Dermis lymphatic vessel endothelial cell (primary cell): ENCODE results near the gene RABGGTA. TPM values are rescaled to one million over a fixed set of nuclear protein-coding genes. Genes with fewer than 3 reads are reported as not detected.

Source experiments
- total RNA-seq: library from RNA; depleted of rRNA; stranded (reverse); fragments of >200 nt; gene quantifications from 2 replicates; pipeline ENCODE4 v1.2.1, GENCODE V29; 2014

RABGGTA gene, protein sequence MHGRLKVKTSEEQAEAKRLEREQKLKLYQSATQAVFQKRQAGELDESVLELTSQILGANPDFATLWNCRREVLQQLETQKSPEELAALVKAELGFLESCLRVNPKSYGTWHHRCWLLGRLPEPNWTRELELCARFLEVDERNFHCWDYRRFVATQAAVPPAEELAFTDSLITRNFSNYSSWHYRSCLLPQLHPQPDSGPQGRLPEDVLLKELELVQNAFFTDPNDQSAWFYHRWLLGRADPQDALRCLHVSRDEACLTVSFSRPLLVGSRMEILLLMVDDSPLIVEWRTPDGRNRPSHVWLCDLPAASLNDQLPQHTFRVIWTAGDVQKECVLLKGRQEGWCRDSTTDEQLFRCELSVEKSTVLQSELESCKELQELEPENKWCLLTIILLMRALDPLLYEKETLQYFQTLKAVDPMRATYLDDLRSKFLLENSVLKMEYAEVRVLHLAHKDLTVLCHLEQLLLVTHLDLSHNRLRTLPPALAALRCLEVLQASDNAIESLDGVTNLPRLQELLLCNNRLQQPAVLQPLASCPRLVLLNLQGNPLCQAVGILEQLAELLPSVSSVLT
- total RNA-seq, result 10.7 and 12.2 TPM in 2 replicates

DNA sequence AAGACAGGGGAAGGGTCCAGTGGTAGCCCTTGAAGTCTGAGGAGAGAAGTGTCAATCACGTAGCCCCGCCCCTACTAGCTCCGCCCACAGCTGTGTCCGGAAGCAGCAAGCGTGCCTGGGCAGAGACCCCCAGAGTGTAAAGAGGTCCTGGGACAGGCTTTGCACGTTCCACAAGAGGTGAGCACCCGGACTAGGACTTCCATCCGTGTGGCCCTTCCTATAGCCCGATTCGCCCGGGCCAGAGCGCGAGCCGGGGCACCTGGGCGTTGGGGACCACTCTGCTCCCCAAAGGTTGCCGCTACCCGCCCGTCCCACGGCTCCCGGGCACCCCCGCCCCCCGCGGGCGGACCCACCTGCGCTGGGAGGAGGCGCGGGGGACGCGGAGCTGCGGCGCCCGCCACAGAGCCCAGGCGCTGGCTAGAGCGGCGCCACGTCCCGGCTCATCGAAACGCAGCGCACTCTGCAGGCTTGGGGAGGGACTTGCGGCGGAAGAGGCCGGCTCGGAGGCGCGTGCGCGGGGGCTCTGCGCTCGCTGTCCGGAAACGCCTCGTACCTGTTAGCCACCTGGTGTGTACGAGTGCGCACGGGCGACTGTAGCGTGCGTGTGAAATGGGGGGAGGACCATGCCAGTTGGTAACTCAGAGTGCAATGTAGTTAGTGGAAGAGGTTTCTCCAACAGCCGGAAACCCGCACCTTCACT is at the start of gene RABGGTA:
RABGGTA (minus strand) TSS at position 464 of the 700 bp plus-strand sequence. CDS start 482 bp downstream, outside the sequence.

DNA sequence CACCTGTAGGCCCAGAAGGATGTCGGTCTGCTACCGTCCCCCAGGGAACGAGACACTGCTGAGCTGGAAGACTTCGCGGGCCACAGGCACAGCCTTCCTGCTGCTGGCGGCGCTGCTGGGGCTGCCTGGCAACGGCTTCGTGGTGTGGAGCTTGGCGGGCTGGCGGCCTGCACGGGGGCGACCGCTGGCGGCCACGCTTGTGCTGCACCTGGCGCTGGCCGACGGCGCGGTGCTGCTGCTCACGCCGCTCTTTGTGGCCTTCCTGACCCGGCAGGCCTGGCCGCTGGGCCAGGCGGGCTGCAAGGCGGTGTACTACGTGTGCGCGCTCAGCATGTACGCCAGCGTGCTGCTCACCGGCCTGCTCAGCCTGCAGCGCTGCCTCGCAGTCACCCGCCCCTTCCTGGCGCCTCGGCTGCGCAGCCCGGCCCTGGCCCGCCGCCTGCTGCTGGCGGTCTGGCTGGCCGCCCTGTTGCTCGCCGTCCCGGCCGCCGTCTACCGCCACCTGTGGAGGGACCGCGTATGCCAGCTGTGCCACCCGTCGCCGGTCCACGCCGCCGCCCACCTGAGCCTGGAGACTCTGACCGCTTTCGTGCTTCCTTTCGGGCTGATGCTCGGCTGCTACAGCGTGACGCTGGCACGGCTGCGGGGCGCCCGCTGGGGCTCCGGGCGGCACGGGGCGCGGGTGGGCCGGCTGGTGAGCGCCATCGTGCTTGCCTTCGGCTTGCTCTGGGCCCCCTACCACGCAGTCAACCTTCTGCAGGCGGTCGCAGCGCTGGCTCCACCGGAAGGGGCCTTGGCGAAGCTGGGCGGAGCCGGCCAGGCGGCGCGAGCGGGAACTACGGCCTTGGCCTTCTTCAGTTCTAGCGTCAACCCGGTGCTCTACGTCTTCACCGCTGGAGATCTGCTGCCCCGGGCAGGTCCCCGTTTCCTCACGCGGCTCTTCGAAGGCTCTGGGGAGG is 39.5 kb upstream of the RABGGTA start, which contains the start of gene LTB4R:
LTB4R (plus strand) TSS at position 857 of the 959 bp plus-strand sequence. CDS start 4,150 bp downstream, outside the sequence.

DNA sequence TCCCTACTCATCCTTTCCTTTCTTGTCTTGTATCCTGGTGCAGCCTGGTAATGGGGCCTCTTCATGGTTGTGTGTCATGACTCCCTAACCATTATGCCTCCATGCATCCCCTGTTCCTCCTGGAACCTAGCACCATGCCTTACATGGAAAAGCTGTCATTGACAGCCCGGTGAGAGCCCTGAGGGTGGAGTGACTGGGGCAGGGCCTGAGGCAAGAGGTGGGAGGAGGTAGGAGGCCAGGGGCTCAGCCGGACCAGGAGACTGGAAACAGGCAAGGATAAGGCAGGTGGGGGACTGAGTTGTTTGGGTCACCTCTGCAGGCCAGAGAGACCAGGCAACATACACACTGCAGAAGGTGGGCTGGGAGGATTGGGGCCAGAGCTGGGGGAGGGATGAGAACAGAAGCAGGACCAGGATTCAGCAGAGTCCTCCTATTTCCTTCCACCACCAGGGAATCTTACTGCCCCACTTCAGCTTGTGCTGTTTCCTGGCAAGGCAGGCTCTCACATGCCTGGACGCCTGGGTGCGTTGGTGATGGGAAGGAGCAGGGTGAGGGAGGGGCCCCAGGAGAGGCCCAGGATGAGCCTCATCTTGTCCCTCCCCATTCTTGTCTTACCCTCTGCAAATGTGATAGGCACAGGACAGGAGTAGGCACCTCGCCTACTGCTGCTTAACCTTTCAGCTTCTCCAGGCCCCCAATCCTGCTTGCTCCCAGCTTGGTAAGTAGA is 38.3 kb upstream of the RABGGTA start, which contains the start of gene LTB4R2:
LTB4R2 (plus strand) TSS at position 603 of the 727 bp plus-strand sequence. CDS start 525 bp downstream, outside the sequence.

DNA sequence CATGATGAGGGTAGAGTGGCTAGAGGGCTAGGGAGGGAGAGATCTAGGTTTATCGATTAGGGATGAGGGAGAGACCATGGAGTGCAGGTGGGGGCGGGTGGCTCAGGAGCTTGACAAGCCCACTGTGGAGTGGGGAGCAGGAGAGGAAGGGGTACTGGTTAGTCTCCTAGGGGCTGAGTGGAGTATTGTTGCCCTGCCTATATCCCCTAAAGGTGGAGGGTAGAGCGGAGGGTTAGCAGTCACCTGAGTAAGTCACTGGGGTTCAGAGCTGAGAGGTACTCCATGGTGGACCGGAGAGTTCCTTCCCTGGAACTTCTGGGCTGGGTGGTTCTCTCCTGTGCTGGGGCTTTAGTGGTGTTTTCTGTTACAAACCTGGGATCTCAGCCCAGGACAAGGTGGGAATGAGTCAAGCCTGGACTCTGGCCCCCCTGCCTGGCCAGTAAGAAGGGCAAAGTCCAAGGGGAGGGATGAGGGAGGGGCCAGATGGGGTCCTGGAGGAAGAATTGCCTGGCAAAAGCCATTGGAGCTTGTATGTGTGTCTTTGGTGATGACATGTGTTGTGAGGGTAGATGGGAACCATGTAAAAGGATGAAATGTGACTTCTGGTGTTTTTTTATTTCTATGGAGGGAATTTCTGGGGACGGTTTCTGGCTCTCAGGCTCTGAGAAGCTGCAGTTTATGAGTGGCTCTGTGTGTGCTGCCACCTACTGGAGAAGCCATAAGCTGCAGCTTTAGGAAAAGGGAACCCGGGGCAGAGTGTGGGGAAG is 36.4 kb upstream of the RABGGTA start, which contains the start of gene CIDEB:
CIDEB (minus strand) TSS at position 403 of the 767 bp plus-strand sequence; CDS start at position 284, 119 bp downstream.

DNA sequence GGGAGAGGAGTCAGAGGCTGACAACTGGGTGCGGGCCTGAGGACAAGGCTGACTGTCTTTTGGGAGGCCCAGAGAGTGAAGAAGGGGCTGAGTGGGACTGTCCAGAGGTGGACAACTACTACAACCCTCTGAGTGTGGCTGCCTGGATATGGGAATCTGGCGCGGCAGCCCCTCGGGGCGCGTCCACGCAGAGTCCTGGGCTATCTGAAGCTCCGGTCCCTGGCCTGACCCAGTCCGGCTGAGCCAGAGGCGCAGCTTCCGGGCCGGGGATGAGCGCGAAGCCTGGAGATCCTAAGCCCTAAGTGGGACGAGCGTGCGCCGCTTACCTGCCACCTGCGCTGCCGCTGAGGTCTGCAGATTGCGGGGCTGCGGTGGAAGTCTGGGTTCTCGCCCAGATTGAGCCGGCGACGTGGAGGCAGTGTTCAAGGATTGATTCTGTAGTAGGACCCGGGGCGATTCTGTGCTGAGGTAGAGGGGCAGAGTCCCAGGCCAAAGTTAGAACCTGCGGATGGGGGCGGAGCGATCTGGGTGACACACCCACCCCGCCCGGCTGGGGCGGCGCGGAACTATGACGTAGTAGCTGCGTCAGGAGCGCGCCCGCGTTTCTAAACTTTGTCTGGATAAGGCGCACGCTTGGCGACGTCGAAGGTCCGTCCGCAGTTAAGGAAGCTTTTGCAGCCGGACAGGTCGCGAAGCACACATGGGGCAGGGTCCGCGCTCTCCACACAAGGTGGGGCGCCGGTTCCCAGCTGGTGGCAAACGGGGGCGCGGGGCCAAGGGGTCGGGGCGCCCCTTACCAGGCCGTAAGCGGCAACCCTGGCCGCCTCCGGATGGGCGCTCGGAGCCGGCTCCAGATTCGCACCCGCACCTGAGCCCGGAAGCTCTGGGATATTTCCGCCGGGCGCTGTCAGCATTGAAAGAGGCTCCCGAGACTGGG is 28.1 kb upstream of the RABGGTA start, which contains the start of the genes DHRS1 and NOP9:
DHRS1 (minus strand) TSS at position 526 of the 937 bp plus-strand sequence. CDS start 674 bp downstream, outside the sequence.
NOP9 (plus strand) TSS at position 596 of the 937 bp plus-strand sequence; CDS start at position 701, 105 bp downstream.

DNA sequence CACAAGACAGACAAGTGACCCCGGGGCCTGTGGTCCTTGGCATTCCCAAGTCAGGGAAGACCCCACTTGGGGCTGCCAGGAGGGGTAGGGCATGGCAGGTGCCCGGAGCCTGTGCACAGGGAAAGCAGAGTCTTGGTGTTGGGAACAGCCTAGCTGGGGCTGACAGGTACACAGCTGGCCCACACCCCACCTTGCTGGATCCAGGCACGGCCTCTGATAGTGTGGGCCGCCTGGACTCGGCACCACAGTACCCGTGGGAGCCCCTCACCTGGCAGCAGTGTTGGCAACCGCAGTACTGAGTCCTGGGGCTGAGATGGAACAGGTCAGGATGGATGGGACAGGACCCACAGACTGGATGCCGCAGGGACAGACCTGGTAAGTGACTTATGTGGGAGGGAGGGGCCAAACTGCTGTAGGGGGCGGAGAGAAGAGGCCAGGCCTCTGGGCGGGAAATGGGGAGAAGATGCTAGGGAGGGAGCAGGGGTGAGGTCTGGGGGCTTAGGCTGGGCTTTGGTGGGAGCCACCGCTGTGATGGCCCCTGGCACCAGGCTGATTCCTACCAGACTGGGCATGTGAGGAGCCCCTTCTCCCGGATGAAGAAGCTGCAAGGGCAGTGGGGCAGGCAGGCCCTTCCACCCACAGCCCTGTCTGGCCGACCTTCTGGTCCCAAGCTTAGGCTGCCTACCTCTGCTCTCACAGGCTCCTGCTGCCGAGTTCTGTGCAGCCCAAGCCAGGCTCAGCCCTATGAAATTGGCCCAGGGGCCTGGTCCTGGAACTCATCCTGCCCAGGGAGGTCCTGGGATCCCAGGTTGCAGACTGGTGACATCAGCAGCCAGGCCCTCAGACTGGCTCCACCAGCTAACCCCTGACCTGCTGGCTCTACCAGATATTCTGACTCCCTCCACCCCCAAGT is 8.3 kb downstream of the RABGGTA start, which contains the start of gene TGM1:
TGM1 (minus strand) TSS at position 357 of the 913 bp plus-strand sequence. CDS start 825 bp downstream, outside the sequence.

DNA sequence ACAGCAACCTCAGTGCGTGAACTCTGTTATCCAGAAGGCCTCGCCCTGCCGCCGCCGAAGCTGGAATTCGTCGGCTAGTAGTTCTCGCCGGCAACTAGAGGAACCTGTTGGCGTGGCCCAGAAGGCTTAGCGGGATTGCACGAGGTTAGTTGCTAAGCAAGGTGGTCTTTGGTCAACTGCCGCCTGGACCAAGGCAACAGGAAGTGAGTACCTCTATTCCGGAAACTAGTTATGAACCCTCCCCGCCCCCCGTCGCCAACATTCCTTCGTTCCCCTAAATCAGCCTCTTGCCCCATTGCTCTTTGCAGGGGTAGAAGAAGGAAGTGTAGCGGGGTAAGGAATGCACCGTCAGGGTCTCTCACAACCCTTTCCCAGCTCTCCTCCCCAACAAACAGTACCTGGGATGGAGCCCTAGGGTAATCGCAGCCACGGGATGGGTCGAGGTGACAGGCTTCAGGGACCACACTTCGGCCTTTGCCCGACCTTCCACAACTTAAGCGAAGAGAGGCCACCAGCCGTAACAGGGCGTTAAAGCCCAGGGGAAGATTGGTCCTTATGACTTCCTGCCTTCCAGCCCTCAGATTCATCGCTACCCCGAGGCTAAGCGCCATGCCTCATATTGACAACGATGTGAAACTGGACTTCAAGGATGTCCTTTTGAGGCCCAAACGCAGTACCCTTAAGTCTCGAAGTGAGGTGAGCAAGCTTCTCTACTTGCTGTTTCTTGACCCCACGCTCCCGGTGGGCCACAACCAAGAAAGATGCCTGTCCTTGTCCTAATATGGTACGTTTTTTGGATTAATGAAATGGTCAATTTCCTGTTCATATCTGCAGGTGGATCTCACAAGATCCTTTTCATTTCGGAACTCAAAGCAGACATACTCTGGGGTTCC is 38.5 kb downstream of the RABGGTA start, which contains the start of gene GMPR2:
GMPR2 (plus strand) TSS at position 285 of the 893 bp plus-strand sequence; CDS start at position 610, 325 bp downstream.

DNA sequence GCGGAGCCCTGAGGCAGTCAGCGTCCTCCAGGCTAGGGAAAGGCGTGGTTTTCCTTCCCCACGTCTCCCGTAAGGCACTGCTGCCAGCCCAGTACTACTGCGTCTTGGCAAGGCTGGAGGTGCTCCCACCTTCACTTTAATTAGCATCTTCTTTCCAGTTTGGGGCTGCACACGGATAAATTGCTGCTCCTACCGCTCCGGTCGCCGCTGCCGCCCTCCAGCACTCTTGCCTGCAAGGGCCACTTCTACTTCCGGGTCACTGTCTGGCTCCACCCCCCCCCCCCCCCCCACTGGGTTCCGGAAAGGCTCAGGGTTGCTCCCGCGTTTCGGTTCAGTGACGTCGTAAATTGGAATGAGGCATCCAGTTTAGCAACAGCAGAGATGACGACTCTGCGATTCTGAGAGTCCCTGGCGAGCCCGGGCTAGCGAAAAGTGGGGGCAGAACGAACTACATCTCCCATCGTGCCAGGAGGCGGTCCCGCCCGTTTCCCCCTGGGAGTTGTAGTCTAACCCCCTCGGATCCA is 39.2 kb downstream of the RABGGTA start, which contains the start of gene NEDD8:
NEDD8 (minus strand) TSS at position 247 of the 524 bp plus-strand sequence; CDS start at position 147, 100 bp downstream.

Other genes with a start within 250 kb of the RABGGTA start
- gene CARMIL3, start 219.6 kb downstream of the RABGGTA start, total RNA-seq, result under 0.01 TPM in 1 of 2 replicates, not detected in the other
- gene CPNE6, start 200.0 kb downstream of the RABGGTA start, total RNA-seq, result not detected in 2 replicates
- 6.7 and 9.0 TPM in 2 replicates for gene PCK2, start 177.3 kb downstream of the RABGGTA start, total RNA-seq
- gene DCAF11, start 156.8 kb downstream of the RABGGTA start, total RNA-seq, result 65.9 and 89.1 TPM in 2 replicates
- 0.69 and 2.2 TPM in 2 replicates for gene NRL, start 156.6 kb downstream of the RABGGTA start, total RNA-seq
- 0.34 and 0.76 TPM in 2 replicates for gene FITM1, start 140.9 kb downstream of the RABGGTA start, total RNA-seq
- gene PSME1, start 135.4 kb downstream of the RABGGTA start, total RNA-seq, result 142 and 144 TPM in 2 replicates
- 15.4 and 15.8 TPM in 2 replicates for gene EMC9, start 130.0 kb downstream of the RABGGTA start, total RNA-seq
- 109 and 142 TPM in 2 replicates for gene PSME2, start 125.0 kb downstream of the RABGGTA start, total RNA-seq
- gene RNF31, start 124.1 kb downstream of the RABGGTA start, total RNA-seq, result 22.1 and 24.0 TPM in 2 replicates
- gene IRF9, start 110.3 kb downstream of the RABGGTA start, total RNA-seq, result 43.9 and 55.4 TPM in 2 replicates
- gene REC8, start 99.5 kb downstream of the RABGGTA start, total RNA-seq, result 0.87 and 1.3 TPM in 2 replicates
- 19.3 and 31.5 TPM in 2 replicates for gene IPO4, start 82.8 kb downstream of the RABGGTA start, total RNA-seq
- 39.6 and 58.0 TPM in 2 replicates for gene TM9SF1, start 76.2 kb downstream of the RABGGTA start, total RNA-seq
- not detected in 2 replicates for gene TSSK4, start 65.9 kb downstream of the RABGGTA start, total RNA-seq
- 23.7 and 27.1 TPM in 2 replicates for gene CHMP4A, start 58.1 kb downstream of the RABGGTA start, total RNA-seq
- gene MDP1, start 55.5 kb downstream of the RABGGTA start, total RNA-seq, result 11.3 and 13.1 TPM in 2 replicates
- 186 and 243 TPM in 2 replicates for gene NEDD8, start 39.2 kb downstream of the RABGGTA start, total RNA-seq
- gene GMPR2, start 38.7 kb downstream of the RABGGTA start, total RNA-seq, result 80.6 and 106 TPM in 2 replicates
- gene TINF2, start 29.0 kb downstream of the RABGGTA start, total RNA-seq, result 45.1 and 70.4 TPM in 2 replicates
- 0.09 and 0.22 TPM in 2 replicates for gene TGM1, start 8.4 kb downstream of the RABGGTA start, total RNA-seq
- 5.8 and 16.0 TPM in 2 replicates for gene DHRS1, start 28.2 kb upstream of the RABGGTA start, total RNA-seq
- 20.8 and 21.0 TPM in 2 replicates for gene NOP9, start 28.3 kb upstream of the RABGGTA start, total RNA-seq
- 1.2 TPM in 2 replicates for gene CIDEB, start 36.4 kb upstream of the RABGGTA start, total RNA-seq
- gene LTB4R2, start 38.5 kb upstream of the RABGGTA start, total RNA-seq, result 2.3 and 3.1 TPM in 2 replicates
- 1.6 and 1.7 TPM in 2 replicates for gene LTB4R, start 39.9 kb upstream of the RABGGTA start, total RNA-seq
- gene ADCY4, start 63.5 kb upstream of the RABGGTA start, total RNA-seq, result 51.0 and 57.6 TPM in 2 replicates
- 2.1 and 2.2 TPM in 2 replicates for gene RIPK3, start 68.4 kb upstream of the RABGGTA start, total RNA-seq
- gene NFATC4, start 96.6 kb upstream of the RABGGTA start, total RNA-seq, result 0.34 and 0.65 TPM in 2 replicates
- 3.1 and 3.9 TPM in 2 replicates for gene NYNRIN, start 127.4 kb upstream of the RABGGTA start, total RNA-seq
- gene CBLN3, start 158.1 kb upstream of the RABGGTA start, total RNA-seq, result 0.26 and 0.33 TPM in 2 replicates
- gene KHNYN, start 158.4 kb upstream of the RABGGTA start, total RNA-seq, result 43.3 and 49.2 TPM in 2 replicates
- 7.4 TPM in 2 replicates for gene SDR39U1, start 171.2 kb upstream of the RABGGTA start, total RNA-seq
- gene CMA1, start 236.7 kb upstream of the RABGGTA start, total RNA-seq, result not detected in 2 replicates